Uterus (tissue), 2 donors: Measurements from ENCODE around the gene TMCO4.

Experiments used
- CTCF ChIP-seq, 4 experiments: fragments of 200-600 bp in 2 of 4; fragments of 450-650 bp in 2 of 4; sonication (generic) in 2 of 4; IDR thresholded peaks; one replicate each; pipeline ENCODE4 v1.5.1; 2016 to 2019; ENCODE audit warnings: antibody characterized with exemption in 4 of 4, mild to moderate bottlenecking in 2 of 4, moderate library complexity in 1 of 4
- POLR2A ChIP-seq, 2 donors: fragments of 450-650 bp; IDR thresholded peaks; one replicate each; pipeline ENCODE4 v1.6.1; 2016; ENCODE audit warnings: antibody characterized with exemption in 2 of 2, mild to moderate bottlenecking in 1 of 2, moderate library complexity in 1 of 2

- no peak for TF ChIP-seq CTCF (IDR thresholded peaks at IDR 0.05)
- TF ChIP-seq POLR2A (IDR thresholded peaks at IDR 0.05) = no peak
Measured at GRCh38 chr1:19656134-19656779, 143.5 kb downstream of the TMCO4 start.
